ENCODE data around the gene C1QB. TPM values are rescaled to one million over a fixed set of nuclear protein-coding genes. Genes with fewer than 3 reads are reported as not detected.

C1QB gene
- total RNA-seq, 1 donor from 2014 or later = 454 TPM

DNA sequence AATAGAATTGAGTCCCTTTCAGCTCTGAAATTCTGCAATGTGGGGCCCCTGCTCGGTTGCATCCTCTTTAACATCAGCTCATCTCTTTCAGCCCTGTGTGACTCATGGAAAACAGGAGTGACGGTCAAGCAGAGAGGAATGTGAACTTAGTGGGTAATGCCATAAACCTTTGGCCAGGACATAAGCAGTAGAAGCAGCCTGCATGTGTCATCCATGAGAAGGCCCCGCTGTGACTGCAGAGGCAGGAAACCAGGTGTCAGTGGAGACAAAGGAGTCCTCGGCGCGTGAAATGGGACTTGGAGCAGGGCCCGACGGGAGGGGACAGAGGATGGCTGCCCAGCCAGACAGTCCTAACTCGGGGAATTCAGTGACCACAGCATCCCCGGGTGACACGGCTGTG lies 36.5 kb downstream of the C1QB start:
- no peak overlapping the region for H3K4me3 ChIP-seq
- TF ChIP-seq, protein P1, sequence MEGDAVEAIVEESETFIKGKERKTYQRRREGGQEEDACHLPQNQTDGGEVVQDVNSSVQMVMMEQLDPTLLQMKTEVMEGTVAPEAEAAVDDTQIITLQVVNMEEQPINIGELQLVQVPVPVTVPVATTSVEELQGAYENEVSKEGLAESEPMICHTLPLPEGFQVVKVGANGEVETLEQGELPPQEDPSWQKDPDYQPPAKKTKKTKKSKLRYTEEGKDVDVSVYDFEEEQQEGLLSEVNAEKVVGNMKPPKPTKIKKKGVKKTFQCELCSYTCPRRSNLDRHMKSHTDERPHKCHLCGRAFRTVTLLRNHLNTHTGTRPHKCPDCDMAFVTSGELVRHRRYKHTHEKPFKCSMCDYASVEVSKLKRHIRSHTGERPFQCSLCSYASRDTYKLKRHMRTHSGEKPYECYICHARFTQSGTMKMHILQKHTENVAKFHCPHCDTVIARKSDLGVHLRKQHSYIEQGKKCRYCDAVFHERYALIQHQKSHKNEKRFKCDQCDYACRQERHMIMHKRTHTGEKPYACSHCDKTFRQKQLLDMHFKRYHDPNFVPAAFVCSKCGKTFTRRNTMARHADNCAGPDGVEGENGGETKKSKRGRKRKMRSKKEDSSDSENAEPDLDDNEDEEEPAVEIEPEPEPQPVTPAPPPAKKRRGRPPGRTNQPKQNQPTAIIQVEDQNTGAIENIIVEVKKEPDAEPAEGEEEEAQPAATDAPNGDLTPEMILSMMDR (IDR thresholded peaks at IDR 0.05) = no peak
- no peak for DNase-seq (ENCODE audit: low spot score in 2 of 2)
- no peak overlapping the region for H3K27ac ChIP-seq
- H3K27me3 ChIP-seq = no peaks in the 10 kb centered on the region
- intact Hi-C loops (cut with DNase I) = no loop called here
- H3K36me3 ChIP-seq = no peaks in the 10 kb centered on the region
- no peaks in the 10 kb centered on the region for H3K9me3 ChIP-seq
- H3K4me1 ChIP-seq = no peaks in the 10 kb centered on the region

DNA sequence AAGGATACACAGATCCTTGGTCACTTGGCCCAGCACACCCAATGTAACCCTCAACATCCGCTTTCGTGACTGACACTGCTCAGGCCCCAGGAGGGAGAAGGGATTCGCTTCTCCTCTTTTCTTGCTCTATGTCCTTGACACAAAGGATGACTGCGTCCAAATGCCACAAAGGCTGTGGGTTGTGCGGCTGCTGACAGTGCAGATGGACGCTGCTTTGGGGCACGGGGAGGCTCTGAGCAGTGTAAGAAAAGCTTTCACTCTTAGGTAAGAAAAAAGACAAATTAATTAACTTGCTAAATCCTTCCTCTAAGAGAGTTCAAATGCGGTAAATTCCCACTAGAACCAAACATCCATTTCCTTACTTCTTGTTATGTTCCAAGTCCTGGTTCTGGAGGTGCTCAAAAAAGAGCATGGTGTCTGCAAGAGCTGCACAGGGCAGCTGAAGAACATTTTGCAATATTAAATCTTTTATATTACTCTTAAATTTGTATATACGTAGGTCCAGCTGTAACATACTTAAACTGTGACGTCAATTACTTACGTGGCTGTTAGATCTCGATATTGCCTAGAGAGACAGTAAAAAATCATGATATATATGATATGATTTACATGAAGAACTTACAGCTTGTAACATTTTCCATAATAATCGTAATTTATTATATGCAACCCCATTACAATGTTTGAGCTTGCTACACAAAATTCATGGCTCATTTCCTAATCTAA lies 38.2 kb downstream of the C1QB start:
- H3K36me3 ChIP-seq = no peaks in the 10 kb centered on the region
- H3K9me3 ChIP-seq = no peaks in the 10 kb centered on the region
- no peaks in the 10 kb centered on the region for H3K27me3 ChIP-seq
- H3K27ac ChIP-seq = no peak overlapping the region
- no peak for DNase-seq (ENCODE audit: low spot score in 2 of 2)
- no peak overlapping the region for H3K4me3 ChIP-seq
- TF ChIP-seq, protein P1 (IDR thresholded peaks at IDR 0.05) = no peak
- no peaks in the 10 kb centered on the region for H3K4me1 ChIP-seq
- intact Hi-C loops (cut with DNase I) = no loop called here

DNA sequence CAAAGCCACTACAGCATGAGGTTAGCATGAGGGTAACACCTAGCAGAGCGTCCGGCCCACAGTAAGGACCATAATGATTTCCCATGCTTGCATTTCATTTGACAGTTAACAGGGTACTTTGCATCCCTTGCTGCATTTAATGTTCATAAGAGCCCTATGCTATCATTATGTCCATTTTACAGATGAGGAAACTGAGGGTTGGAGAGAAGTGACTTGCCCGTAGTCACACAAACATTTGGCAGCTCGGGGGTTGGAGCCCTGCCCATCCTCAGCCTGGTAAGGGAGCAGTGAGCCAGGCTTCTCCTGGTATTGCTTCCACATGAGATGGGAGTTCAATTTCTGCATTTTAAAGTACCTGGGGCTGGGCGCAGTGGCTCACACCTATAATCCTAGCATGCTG lies 41.1 kb downstream of the C1QB start:
- H3K36me3 ChIP-seq = no peaks in the 10 kb centered on the region
- no peaks in the 10 kb centered on the region for H3K4me1 ChIP-seq
- DNase-seq (ENCODE audit: low spot score in 2 of 2) = no peak

DNA sequence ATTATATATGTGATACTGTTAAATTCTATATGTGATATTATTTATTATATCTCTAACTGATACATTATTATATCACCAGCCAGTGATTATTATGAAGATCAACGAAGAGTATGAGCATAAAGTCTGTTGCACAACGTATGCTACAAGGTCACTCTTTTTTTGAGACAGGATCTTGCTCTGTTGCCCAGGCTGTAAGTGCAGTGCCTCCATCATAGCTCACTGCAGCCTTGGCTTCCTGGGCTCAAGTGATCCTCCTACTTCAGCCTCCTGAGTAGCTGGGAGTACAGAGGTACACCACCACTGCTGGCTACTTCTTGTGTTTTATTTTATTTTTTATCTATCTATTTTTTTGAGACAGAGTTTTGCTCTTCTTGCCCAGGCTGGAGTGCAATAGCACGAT lies 43.6 kb downstream of the C1QB start:
- intact Hi-C loops (cut with DNase I) = no loop called here
- H3K4me3 ChIP-seq = no peak overlapping the region
- DNase-seq (ENCODE audit: low spot score in 2 of 2) = no peak
- H3K27me3 ChIP-seq = no peaks in the 10 kb centered on the region
- H3K27ac ChIP-seq = no peak overlapping the region
- no peaks in the 10 kb centered on the region for H3K4me1 ChIP-seq
- no peaks in the 10 kb centered on the region for H3K36me3 ChIP-seq
- TF ChIP-seq, protein P1 (IDR thresholded peaks at IDR 0.05) = no peak
- H3K9me3 ChIP-seq = no peaks in the 10 kb centered on the region

More for the DNA sequence above, 41.1 kb downstream of the C1QB start:
- TF ChIP-seq, protein P1 (IDR thresholded peaks at IDR 0.05) = no peak
- Histone ChIP-seq H3K4me3 (no peak overlapping the region), H3K9me3 (no peaks in the 10 kb centered on the region), H3K27ac (no peak overlapping the region), H3K27me3 (no peaks in the 10 kb centered on the region)
- intact Hi-C loops (cut with DNase I) = no loop called here

DNA sequence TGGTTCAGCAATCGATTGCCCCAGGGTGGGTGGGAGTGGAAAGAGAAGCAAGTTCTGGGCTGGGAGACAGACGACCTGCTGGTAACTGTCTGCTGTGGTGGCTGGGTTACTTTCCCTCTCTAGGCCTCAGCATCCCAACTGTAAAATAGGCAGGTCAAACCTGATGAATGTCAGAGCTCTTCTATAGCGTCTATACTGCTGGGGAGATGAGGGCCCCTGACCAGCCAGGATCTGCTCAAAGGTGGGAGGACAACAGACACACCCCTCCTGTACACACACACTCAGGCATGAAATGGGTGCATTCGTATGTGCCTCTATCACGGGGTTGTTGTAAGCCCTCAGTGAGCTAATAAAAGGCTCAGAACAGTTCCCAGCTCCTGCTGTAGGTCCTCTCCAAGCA lies 44.9 kb downstream of the C1QB start:
- Histone ChIP-seq H3K27ac (no peak overlapping the region), H3K36me3 (no peaks in the 10 kb centered on the region), H3K4me1 (no peaks in the 10 kb centered on the region), H3K4me3 (no peak overlapping the region), H3K27me3 (no peaks in the 10 kb centered on the region), H3K9me3 (no peaks in the 10 kb centered on the region)
- intact Hi-C loops (cut with DNase I) = no loop called here
- TF ChIP-seq, protein P1 (IDR thresholded peaks at IDR 0.05) = no peak
- no peak for DNase-seq (ENCODE audit: low spot score in 2 of 2)

Data from ascending aorta (tissue), 2 donors.